Mammary epithelial cell (primary cell): ENCODE data around the gene MSLN.

ENCODE experiments used
- CTCF ChIP-seq, 2 donors: IDR thresholded peaks in 1 of 2; conservative IDR thresholded peaks in 1 of 2; 2 replicates each; pipeline ENCODE4 v1.5.1; 2011 to 2012; ENCODE audit warnings: inconsistent platforms in 2 of 2, low read length in 2 of 2, mild to moderate bottlenecking in 2 of 2, control low read depth in 1 of 2, low read depth in 1 of 2; ENCODE audit not compliant: insufficient read depth in 1 of 2; ENCODE audit errors: extremely low read depth in 1 of 2
- EZH2 ChIP-seq: IDR thresholded peaks from 2 replicates; pipeline ENCODE4 v1.6.1; 2012; ENCODE audit warnings: low read length, inconsistent platforms, borderline replicate concordance

DNA sequence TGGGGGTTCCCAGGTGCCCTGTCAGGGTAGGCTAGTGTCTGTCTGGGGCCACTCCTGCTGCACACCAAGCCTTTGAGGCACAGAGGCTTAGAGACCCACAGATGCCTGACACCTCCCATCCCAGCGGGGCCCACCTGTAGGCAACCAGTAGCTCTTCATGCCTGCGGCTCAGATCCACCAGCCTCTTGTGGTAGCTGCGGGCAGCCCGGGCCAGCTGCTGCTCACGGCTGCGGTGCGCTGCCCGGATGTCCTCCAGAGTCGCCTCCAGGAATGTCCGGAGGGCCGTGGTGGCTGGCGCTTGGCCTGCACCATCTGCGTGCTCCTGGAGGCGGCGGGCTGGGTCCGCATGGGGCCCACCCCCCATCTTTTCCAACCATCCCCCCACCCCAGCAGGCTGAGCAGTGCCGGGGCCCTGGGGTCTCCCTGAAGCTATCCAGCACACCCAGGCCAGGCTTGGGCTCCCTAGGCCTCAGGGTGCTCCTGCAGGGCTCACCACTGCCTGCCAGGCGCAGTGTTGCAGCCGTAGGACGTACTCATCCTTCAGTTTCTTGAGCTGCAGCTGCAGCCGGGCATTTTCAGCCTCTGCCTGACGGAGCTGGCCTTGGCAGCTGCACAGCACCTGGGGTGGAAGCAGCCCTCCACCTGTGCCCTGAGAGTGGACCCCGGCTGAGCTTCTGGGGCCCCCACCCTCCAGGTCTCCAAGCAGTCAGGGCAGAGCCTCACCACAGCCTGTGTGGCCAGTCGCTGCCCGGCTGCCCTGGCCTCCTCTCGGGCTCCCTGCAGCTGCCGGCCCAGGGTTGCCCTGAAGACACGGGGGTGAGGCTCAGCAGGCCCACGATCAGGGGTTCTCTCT is 36.1 kb upstream of the MSLN start:
- TF ChIP-seq CTCF (conservative IDR thresholded peaks at IDR 0.05 in 1 of 2, IDR thresholded peaks at IDR 0.05 in 1 of 2; ENCODE audit: extremely low read depth in 1 of 2, insufficient read depth in 1 of 2, low read depth in 1 of 2, low read length in 2 of 2): no peak
- no peak for TF ChIP-seq EZH2
